HepG2 (cell line): ENCODE data around the gene POLH. TPM values are rescaled to one million over a fixed set of nuclear protein-coding genes. Genes with fewer than 3 reads are reported as not detected.

Experiments used
- AHDC1 ChIP-seq: sonication (generic); formaldehyde crosslinking; IDR thresholded peaks from 2 replicates; pipeline ENCODE4 v1.5.1; 2020; ENCODE audit warnings: mild to moderate bottlenecking, missing genetic modification reagents, borderline replicate concordance
- CHCHD3 ChIP-seq: sonication (generic); formaldehyde crosslinking; IDR thresholded peaks from 2 replicates; pipeline ENCODE4 v1.8.0; 2022; ENCODE audit warnings: mild to moderate bottlenecking, missing genetic modification reagents, moderate library complexity
- EHMT2 ChIP-seq: fragments of 200-600 bp; sonication (generic); IDR thresholded peaks from 2 replicates; pipeline ENCODE4 v1.7.0; 2017; ENCODE audit warnings: antibody characterized with exemption, low read depth, low read length, borderline replicate concordance
- GMEB2 ChIP-seq: IDR thresholded peaks from 2 replicates; pipeline ENCODE4 v1.6.1; 2016; ENCODE audit warnings: missing biosample characterization, missing genetic modification reagents, low read depth
- POGZ ChIP-seq: sonication (generic); formaldehyde crosslinking; IDR thresholded peaks from 2 replicates; pipeline ENCODE4 v1.4.0; 2020; ENCODE audit warnings: mild to moderate bottlenecking, missing genetic modification reagents
- SALL2 ChIP-seq: sonication (generic); formaldehyde crosslinking; IDR thresholded peaks from 2 replicates; pipeline ENCODE4 v1.8.1; 2023; ENCODE audit warnings: mild to moderate bottlenecking, missing genetic modification reagents, inconsistent platforms
- SRSF9 ChIP-seq: fragments of 200-400 bp; formaldehyde crosslinking; IDR thresholded peaks from 2 replicates; pipeline ENCODE4 v1.6.1; 2018; ENCODE audit warnings: borderline replicate concordance, mild to moderate bottlenecking, low read depth, low read length; ENCODE audit not compliant: insufficient read depth, poor library complexity, severe bottlenecking
- SYNCRIP ChIP-seq: fragments of 200-400 bp; formaldehyde crosslinking; IDR thresholded peaks from 2 replicates; pipeline ENCODE4 v1.6.1; 2018; ENCODE audit warnings: mild to moderate bottlenecking, low read depth, low read length; ENCODE audit not compliant: insufficient read depth
- THAP9 ChIP-seq: sonication (generic); formaldehyde crosslinking; IDR thresholded peaks from 2 replicates; pipeline ENCODE4; 2020; ENCODE audit warnings: missing genetic modification reagents, mild to moderate bottlenecking, borderline replicate concordance
- ZFP36 ChIP-seq: fragments of 150-350 bp; IDR thresholded peaks from 2 replicates; pipeline ENCODE4 v1.6.1; 2018; ENCODE audit warnings: borderline replicate concordance, low read length, low read depth; ENCODE audit not compliant: partially characterized antibody
- ZHX1 ChIP-seq: sonication (generic); formaldehyde crosslinking; IDR thresholded peaks from 2 replicates; pipeline ENCODE4 v1.8.1; 2022; ENCODE audit warnings: low read depth, mild to moderate bottlenecking, missing genetic modification reagents
- ZIK1 ChIP-seq: sonication (generic); formaldehyde crosslinking; IDR thresholded peaks from 2 replicates; pipeline ENCODE4 v1.5.0; 2020; ENCODE audit warnings: mild to moderate bottlenecking, low read depth, missing genetic modification reagents, borderline replicate concordance
- polyA plus RNA-seq, 8 experiments: library from polyadenylated mRNA; depleted of rRNA in 3 of 8; stranded (reverse) in 7 of 8; unstranded in 1 of 8; fragments of >200 nt; fragmentation: Illumina TruSeq in 4 of 8; extraction: Trizol in 4 of 8; gene quantifications; 2 replicates each; pipeline versions ENCODE4 v1.2.1 to v1.2.3, GENCODE V29; 2011 to 2016; ENCODE audit warnings: low read depth in 4 of 8, missing spikeins in 1 of 8, mixed read lengths in 1 of 8; ENCODE audit not compliant: insufficient read depth in 1 of 8
- total RNA-seq, 5 experiments: library from RNA; depleted of rRNA; stranded (reverse); fragments of >200 nt; fragmentation: Illumina TruSeq; extraction: Trizol; gene quantifications; 2 replicates each; pipeline ENCODE4 v1.2.3, GENCODE V29; 2016; ENCODE audit warnings: low read depth in 1 of 5

Gene POLH
- total and polyA plus RNA-seq, 2 of the 13 experiments (the other 11 are each of a cell fraction or from before 2014, with no cell fraction given): 11.6 to 25.0 TPM

GRCh38 chr6:43575772-43576551 lies at the start of gene POLH, which contains the start of gene XPO5 (continued):
- TF ChIP-seq AHDC1 (CRISPR knock-in tag): 0 out of 2 replicates have a peak, but pooled peaks have one; percentile 38
- TF ChIP-seq SYNCRIP: no peak
- no peak for TF ChIP-seq ZFP36
- peak; percentile 78 for TF ChIP-seq POGZ
- peak; percentile 33; the same call in 1 of the 2 replicates for TF ChIP-seq GMEB2
- TF ChIP-seq SALL2 (CRISPR knock-in tag): peak; percentile 98
- TF ChIP-seq ZIK1: peak; percentile 97
- 0 out of 2 replicates have a peak, but pooled peaks have one; percentile 22 for TF ChIP-seq ZHX1 (CRISPR knock-in tag)
- TF ChIP-seq CHCHD3: peak; percentile 94; the same call in 1 of the 2 replicates
- TF ChIP-seq SRSF9: no peak
- no peak for TF ChIP-seq EHMT2
- TF ChIP-seq THAP9 (CRISPR knock-in tag): 0 out of 2 replicates have a peak, but pooled peaks have one; percentile 59
